ENCODE results near the gene B3GAT1.

B3GAT1 gene

DNA sequence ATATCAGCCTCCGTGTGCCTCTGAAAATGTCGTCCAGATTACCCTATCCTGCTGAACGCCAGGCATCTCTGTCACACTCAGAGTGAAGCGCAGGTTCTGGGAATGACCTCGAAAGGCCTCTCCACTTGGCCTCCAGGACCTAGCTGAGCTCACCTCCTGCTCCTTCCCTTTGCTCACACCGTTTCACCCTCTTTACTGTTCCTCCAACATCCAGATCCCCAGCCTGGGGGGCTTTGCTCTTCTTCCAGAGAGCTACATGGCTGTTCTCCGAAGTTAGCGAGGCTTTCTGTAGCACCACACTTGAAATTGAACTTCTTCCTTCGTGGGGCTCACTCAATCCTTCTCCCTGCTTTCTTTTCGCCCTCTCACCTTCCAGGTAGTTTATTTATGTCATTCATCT lies 52.4 kb downstream of the B3GAT1 start:
- TF ChIP-seq ZNF274 (IDR thresholded peaks at IDR 0.05; ENCODE audit: low read depth, low read length): no peak
- no peak overlapping the region for H3K4me3 ChIP-seq (ENCODE audit: low read length)

DNA sequence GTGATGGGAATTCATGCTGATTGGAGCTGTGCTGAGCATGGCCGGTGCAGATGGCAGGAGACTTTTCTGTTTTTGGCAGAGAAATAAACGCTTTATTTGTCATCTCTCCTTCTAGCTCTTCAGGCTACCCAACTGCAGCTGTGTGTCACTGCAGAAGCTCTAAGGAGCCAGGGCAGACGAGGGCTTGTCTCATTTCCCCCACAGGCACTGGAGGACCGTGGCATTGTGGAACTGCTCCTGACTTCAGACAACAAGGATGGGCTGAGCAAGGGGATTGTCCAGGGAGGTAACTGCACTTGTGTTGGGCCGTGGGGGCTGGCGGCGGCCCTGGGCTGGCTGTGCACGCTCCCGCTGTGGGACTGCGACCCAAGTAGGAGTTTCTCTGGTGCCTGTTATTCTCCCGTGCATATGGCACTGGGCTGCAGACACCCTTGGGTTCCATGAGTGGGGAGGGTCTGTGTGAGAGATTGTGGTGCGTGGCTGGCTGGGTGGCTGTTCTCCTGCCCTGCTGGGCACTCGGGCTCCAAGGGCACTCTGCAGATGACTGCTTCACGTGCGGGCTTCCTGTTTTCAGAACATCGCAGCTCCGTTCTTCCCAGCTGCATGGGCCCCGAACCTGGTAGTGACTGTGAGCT lies 53.1 kb downstream of the B3GAT1 start:
- no peak for TF ChIP-seq ZNF274 (IDR thresholded peaks at IDR 0.05; ENCODE audit: low read depth, low read length)

DNA sequence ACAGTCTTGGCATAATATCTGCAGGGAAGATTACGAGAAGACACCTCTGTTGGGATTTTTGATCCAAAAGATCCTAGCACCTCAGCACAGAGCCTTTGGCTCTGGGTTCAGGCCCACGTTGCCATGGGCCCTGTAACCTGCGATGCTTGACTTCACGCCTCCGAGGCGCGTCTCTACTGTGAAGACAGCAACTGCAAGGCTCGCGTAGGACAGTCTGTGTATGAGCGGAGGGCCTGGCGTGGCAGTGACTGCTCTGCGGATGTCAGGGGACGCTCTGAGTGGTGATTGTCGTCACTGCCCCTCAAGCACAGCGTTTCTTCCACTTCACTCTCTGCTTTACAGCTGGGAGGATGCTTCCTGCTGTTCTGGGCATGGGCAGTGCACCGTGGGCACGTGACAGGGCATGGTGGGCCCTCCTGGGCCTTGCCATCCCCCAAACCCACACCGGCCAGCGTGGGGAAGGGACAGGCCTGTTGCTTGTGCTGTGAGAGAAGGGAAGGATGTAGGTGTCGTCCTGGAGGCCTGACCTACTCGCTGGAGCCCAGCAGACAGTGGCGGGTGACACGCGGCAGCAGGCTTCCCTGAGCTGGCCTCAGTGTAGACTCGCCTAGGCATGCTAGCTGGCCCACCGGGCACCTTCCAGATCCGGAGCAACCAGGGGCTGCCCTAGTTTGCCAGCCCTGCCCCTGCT lies 53.7 kb downstream of the B3GAT1 start:
- TF ChIP-seq ZNF274 (IDR thresholded peaks at IDR 0.05; ENCODE audit: low read depth, low read length): no peak

More for the DNA sequence above, 53.1 kb downstream of the B3GAT1 start:
- no peak overlapping the region for H3K4me3 ChIP-seq (ENCODE audit: low read length)

DNA sequence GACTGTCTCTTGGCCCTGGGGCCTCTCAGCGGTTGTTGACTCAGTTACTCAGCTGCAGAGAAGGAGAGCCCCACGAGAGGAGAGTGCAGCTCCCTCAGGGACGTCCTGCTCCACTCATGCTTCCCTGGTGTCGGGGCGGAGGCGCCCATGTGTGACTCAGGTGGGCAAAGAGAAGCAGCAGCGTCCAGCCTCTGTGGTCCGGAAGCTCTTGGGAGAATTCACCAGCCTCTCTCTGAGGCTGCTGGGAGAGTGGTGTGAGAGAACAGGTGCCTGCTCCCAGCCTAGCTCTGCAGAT lies 54.5 kb downstream of the B3GAT1 start:
- H3K4me3 ChIP-seq (ENCODE audit: low read length): no peak overlapping the region
- no peak for TF ChIP-seq ZNF274 (IDR thresholded peaks at IDR 0.05; ENCODE audit: low read depth, low read length)

More for the DNA sequence above, 53.7 kb downstream of the B3GAT1 start:
- no peak overlapping the region for H3K4me3 ChIP-seq (ENCODE audit: low read length)

DNA sequence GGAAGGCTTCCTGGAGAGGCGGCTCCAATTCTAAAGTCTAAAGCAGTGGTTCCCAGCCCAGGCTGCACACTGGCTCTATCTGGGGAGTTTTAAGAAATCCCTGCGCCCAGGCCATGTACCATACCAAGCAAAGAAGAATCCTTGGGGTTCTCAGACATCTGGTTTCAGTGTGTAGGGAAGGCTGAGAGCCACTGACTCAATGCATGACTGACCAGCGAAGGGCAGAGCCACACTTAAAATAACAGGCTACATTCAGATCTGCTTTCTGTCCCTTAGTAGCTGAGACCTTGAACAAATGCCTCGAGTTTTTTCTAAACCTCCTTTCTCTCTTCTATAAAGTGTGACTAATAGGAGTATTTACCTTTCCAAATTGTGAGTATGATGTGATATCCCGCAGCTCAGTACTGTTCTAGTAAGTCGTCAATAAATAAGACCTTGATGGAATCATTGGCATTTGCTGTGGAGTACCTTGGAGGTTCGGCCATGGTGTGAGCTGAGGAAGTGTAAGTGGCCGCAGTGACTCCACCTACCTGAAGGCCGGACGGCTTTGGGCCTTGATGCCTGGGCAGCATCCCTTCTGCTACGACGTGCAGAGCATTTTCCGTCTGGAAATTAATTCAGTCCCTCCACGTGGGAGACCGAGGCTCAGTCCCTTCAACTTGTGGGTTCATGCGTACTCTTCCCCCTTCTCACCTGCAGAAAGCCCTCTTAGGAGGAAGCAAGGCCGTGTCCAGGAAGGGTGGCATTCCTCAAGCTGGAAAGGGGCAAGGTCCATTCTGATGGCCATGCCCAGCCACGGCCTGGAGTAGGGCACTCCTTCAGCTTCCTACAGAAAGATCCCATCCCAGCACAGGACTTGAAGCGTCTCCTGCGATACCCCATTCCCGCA lies 55.1 kb downstream of the B3GAT1 start:
- TF ChIP-seq ZNF274 (IDR thresholded peaks at IDR 0.05; ENCODE audit: low read depth, low read length): no peak
- H3K4me3 ChIP-seq (ENCODE audit: low read length): no peak overlapping the region

DNA sequence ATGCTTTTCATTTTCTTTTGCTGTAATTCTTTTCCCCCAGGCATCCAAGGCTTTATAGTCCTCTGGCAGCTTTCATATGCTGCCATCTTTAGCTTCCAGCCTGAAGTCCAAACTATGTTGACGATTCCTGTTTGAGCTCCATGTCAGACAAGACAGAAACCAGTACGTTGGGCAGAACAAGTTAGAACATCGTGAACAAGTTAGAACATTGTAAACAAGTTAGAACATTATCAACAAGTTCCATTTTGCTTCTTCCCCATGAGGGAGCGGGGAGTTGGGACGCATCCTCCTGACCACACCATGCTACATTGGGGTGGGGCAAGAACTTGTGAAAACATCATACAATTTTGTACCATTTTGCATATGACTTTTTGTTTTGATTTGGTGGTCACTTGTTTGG lies 56.4 kb downstream of the B3GAT1 start:
- no peak overlapping the region for H3K4me3 ChIP-seq (ENCODE audit: low read length)
- TF ChIP-seq ZNF274 (IDR thresholded peaks at IDR 0.05; ENCODE audit: low read depth, low read length): no peak

DNA sequence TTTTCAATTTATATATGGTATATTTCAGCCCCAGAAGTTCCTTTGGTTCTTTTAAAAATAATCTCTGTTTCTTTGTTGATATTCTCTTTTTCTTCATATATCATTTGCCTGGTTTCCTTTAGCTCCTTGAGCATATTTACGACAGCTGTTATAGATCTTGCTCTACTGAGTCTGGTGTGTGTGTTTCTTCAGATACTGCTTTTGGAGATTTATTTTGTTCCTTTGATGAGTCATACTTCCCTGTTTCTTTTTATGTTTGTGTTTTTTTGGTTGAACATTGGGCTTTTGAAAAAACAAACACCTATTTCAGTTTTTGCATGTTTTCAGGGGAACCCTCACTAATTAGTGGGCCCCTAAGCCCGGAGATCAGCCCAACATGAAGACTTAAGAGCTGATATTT lies 56.9 kb downstream of the B3GAT1 start:
- no peak for TF ChIP-seq ZNF274 (IDR thresholded peaks at IDR 0.05; ENCODE audit: low read depth, low read length)
- H3K4me3 ChIP-seq (ENCODE audit: low read length): no peak overlapping the region

DNA sequence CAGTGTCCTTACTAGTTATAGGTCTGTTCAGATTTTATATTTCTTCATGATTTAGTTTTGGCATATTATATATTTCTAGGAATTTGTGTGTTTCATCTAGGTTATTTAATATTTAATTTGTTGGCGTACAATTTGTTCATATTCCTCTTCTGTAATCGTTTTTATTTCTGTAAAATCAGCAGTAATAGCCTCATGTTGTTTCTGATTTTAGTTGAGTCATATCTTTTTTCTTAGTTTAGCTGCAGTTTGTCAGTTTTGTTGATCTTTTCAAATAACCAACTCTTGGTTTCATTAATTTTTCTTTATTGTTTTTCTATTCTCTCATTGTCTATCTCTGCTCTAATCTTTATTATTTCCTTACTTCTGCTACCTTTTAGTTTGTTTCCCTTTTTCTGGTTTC lies 59.9 kb downstream of the B3GAT1 start:
- H3K4me3 ChIP-seq (ENCODE audit: low read length): no peak overlapping the region
- TF ChIP-seq ZNF274 (IDR thresholded peaks at IDR 0.05; ENCODE audit: low read depth, low read length): no peak

DNA sequence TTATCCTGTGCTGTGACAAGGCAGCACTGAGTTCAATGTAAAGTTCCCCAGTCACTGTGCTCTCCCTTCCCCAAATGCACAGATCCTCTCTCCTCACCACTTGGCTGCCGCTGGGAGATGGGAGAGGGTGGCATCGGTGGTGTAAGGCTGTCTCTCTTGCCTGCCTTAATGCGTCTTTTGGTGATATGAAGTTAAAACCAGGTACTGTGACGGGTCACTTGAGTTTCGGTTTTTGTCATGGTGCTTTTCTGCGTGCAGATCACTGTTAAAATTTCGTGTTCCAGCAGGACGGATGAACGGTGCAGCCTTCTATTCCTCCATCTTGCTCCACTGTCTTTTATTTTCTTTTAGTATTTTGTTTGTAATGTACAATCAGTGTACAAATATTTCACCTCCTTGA lies 61.7 kb downstream of the B3GAT1 start:
- TF ChIP-seq ZNF274 (IDR thresholded peaks at IDR 0.05; ENCODE audit: low read depth, low read length): no peak
- H3K4me3 ChIP-seq (ENCODE audit: low read length): no peak overlapping the region

DNA sequence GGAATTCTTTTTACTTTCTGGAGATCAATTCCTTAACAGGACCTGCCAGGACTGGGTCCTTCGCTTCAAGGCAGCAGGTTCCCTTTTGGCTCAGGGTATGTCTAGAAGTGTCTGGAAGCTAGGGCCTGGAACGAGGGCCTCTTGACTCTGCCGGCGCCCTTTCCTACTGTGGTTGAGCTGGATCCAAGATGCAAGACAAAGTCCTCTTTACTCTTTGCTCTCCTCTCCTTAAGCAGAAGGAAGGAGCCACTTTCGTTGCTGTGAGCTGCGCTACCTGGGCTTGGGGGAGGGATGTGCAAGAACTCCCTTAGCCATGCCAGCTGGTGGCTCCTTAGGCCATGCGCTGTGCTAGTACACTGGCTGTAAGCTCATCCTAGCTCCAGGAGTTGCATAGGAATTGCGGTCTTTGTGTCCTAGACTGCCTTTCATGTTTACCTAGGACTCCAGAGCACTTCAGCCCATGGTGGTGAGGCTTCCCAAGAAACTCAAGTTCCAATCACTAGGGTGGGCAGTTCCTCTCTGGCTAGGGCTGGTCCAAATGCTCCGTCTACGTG lies 62.2 kb downstream of the B3GAT1 start:
- H3K4me3 ChIP-seq (ENCODE audit: low read length): no peak overlapping the region
- no peak for TF ChIP-seq ZNF274 (IDR thresholded peaks at IDR 0.05; ENCODE audit: low read depth, low read length)

DNA sequence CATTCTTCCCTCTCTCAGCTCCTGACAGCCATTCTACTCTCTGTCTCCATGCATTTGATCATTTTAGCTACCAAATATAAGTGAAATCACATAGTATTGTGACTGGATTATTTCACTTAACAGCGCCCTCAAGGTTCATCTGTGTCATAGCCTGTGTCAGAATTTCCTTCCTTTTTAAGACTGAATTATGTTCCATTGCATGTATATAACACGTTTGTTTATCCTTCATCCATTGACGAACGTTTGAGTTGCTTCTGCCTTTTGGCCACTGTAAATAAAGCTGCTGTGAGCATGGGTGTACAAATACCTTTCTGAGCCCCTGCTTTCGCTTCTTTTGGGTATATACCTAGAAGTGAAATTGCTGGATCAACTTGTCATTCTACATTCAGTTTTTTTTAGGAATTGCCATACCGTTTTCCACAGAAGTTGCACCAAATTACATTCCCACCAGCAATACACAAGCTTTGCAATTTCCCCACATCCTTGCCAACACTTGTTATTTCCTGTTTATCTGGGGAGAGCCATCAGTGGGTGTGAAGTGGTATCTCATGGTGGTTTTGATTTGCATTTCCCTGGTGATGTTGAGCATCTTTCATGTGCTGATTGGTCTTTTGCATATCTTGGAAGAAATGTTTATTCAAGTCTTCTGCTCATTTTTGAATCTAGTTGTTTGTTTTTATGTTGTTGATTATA lies 62.8 kb downstream of the B3GAT1 start:
- TF ChIP-seq ZNF274 (IDR thresholded peaks at IDR 0.05; ENCODE audit: low read depth, low read length): no peak

DNA sequence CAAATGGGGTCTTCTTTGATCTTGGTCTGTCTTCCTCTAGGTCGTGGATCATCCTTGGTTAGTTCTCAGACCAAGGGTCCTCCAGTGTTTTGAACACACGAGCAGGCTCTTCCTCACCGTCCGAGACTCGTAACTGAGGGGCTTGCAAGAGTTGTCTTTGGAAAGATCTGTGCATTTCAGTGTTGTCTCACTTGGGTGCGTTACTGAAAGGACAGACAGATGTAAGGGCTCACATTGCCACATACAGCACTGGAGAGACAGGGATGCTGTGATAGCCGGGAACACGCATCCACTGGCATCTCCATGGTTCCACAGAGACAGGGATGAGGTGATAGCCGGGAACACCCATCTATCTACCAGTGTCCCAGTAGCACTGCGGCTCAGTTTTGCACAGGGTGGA lies 64.6 kb downstream of the B3GAT1 start:
- TF ChIP-seq ZNF274 (IDR thresholded peaks at IDR 0.05; ENCODE audit: low read depth, low read length): no peak
- H3K4me3 ChIP-seq (ENCODE audit: low read length): no peak overlapping the region

More for the DNA sequence above, 62.8 kb downstream of the B3GAT1 start:
- H3K4me3 ChIP-seq (ENCODE audit: low read length): no peak overlapping the region

DNA sequence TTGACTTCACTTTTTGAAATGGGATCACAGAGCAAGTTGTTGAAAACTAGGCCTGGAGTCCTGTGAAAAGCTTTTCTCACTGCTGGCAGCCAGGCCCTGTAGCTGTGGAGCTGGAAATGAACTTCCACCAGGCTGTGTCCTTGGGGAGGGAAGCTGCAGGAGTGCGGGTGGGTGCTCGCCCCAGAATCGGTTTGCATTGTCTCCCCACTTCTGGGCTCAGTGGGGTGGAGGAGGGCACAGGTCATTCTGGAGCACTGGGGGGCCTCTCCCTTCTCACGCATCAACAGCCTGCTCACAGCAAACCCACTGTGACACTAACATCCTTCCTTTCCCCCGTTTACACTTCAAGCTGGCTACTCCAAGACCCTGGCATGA lies 65.1 kb downstream of the B3GAT1 start:
- no peak overlapping the region for H3K4me3 ChIP-seq (ENCODE audit: low read length)
- TF ChIP-seq ZNF274 (IDR thresholded peaks at IDR 0.05; ENCODE audit: low read depth, low read length): no peak

Data from GM08714 (cell line).